ENCODE data around the gene CFAP100.

CFAP100 gene

GRCh38 chr3:126478581-126479310 lies 84.0 kb downstream of the CFAP100 start:
- no peak for DNase-seq (ENCODE audit: low read depth, low spot score)

- DNase-seq (ENCODE audit: low read depth, low spot score) = no peak
Measured at GRCh38 chr3:126479642-126480041, 84.9 kb downstream of the CFAP100 start.

- no peak for DNase-seq (ENCODE audit: low read depth, low spot score)
Measured at GRCh38 chr3:126480206-126480605, 85.5 kb downstream of the CFAP100 start.

GRCh38 chr3:126480861-126481260 lies 86.2 kb downstream of the CFAP100 start:
- no peak for DNase-seq (ENCODE audit: low read depth, low spot score)

GRCh38 chr3:126481808-126482502 lies 87.2 kb downstream of the CFAP100 start:
- no peak for DNase-seq (ENCODE audit: low read depth, low spot score)

GRCh38 chr3:126482503-126483255 lies 88.0 kb downstream of the CFAP100 start:
- DNase-seq (ENCODE audit: low read depth, low spot score) = no peak

GRCh38 chr3:126483321-126483761 lies 88.6 kb downstream of the CFAP100 start:
- DNase-seq (ENCODE audit: low read depth, low spot score) = no peak

GRCh38 chr3:126484148-126484547 lies 89.4 kb downstream of the CFAP100 start:
- no peak for DNase-seq (ENCODE audit: low read depth, low spot score)

GRCh38 chr3:126484662-126485061 lies 90.0 kb downstream of the CFAP100 start:
- no peak for DNase-seq (ENCODE audit: low read depth, low spot score)

GRCh38 chr3:126485176-126485897 lies 90.6 kb downstream of the CFAP100 start:
- DNase-seq (ENCODE audit: low read depth, low spot score) = no peak

GRCh38 chr3:126485956-126486355 lies 91.2 kb downstream of the CFAP100 start:
- no peak for DNase-seq (ENCODE audit: low read depth, low spot score)

Data from activated naive CD8-positive, alpha-beta T cell treated with anti-CD3 and anti-CD28 coated beads, Interleukin-2, amount 50 U/mL, for 16 hours (primary cell).